HG02678 (cell line): ENCODE data around the gene AQP6.

ENCODE experiments used
- ATAC-seq: cut with Tn5 transposase; IDR thresholded peaks from one replicate; pipeline ENCODE4 v1.9.1; 2021; ENCODE audit warnings: mild to moderate bottlenecking, moderate library complexity; ENCODE audit not compliant: unreplicated experiment

The AQP6 gene

GRCh38 chr12:49942921-49943624 is 29.7 kb upstream of the AQP6 start:
- no peak for ATAC-seq

- no peak for ATAC-seq
These were observed 29.2 kb upstream of the AQP6 start for GRCh38 chr12:49943625-49943960.

- no peak for ATAC-seq
These were observed 28.7 kb upstream of the AQP6 start for GRCh38 chr12:49944046-49944445.

- ATAC-seq: no peak
These were observed 28.0 kb upstream of the AQP6 start for GRCh38 chr12:49944718-49945117.

GRCh38 chr12:49945394-49946080 is 27.2 kb upstream of the AQP6 start:
- ATAC-seq: no peak

- no peak for ATAC-seq
These were observed 26.7 kb upstream of the AQP6 start for GRCh38 chr12:49946086-49946485.

GRCh38 chr12:49946497-49946896 is 26.2 kb upstream of the AQP6 start:
- no peak for ATAC-seq

GRCh38 chr12:49947593-49948226 is 25.0 kb upstream of the AQP6 start:
- no peak for ATAC-seq

GRCh38 chr12:49948866-49949845 is 23.6 kb upstream of the AQP6 start:
- no peak for ATAC-seq

- ATAC-seq: no peak
These were observed 22.9 kb upstream of the AQP6 start for GRCh38 chr12:49949866-49950265.

GRCh38 chr12:49950273-49951251 is 22.2 kb upstream of the AQP6 start, which contains the start of gene AQP2:
Gene AQP2 (plus strand): TSS chr12:49950737. CDS start chr12:49950831, 94 bp downstream.
- ATAC-seq: no peak

- ATAC-seq: no peak
These were observed 21.1 kb upstream of the AQP6 start for GRCh38 chr12:49951411-49952240.

GRCh38 chr12:49952391-49953055 is 20.2 kb upstream of the AQP6 start:
- ATAC-seq: no peak

- ATAC-seq: no peak
These were observed 19.6 kb upstream of the AQP6 start for GRCh38 chr12:49953151-49953550.

- no peak for ATAC-seq
These were observed 18.5 kb upstream of the AQP6 start for GRCh38 chr12:49953961-49954846.

GRCh38 chr12:49954863-49955830 is 17.6 kb upstream of the AQP6 start:
- ATAC-seq: no peak
